CD14-positive monocyte (primary cell): Measurements from ENCODE around the gene ACTL10. TPM values are rescaled to one million over a fixed set of nuclear protein-coding genes. Genes with fewer than 3 reads are reported as not detected.

Experiments used
- DNase-seq, 3 donors: peaks; one replicate each; pipeline ENCODE4 v3.0.0-alpha.2; 2011 to 2022
- H2AFZ ChIP-seq: 2 replicates; pipeline ENCODE4 v1.6.0; 2012; ENCODE audit warnings: mild to moderate bottlenecking, low read depth, low read length, inconsistent platforms; ENCODE audit not compliant: insufficient read depth, poor library complexity, severe bottlenecking
- H3K27ac ChIP-seq, 2 donors: 1 replicate in 1 of 2; 2 replicates in 1 of 2; pipeline ENCODE4 v1.5.1; 2012 to 2013; ENCODE audit warnings: low read length in 2 of 2, control low read depth in 1 of 2, inconsistent platforms in 1 of 2, low read depth in 1 of 2, mild to moderate bottlenecking in 1 of 2
- H3K27me3 ChIP-seq, 2 donors: one replicate each; pipeline versions ENCODE4 v1.6.0 to v1.6.1; 2011 to 2013; ENCODE audit warnings: low read length in 2 of 2; ENCODE audit not compliant: control insufficient read depth in 2 of 2, insufficient read depth in 2 of 2
- H3K36me3 ChIP-seq, 2 donors: replicated peaks in 1 of 2; 1 replicate in 1 of 2; 2 replicates in 1 of 2; pipeline versions ENCODE4 v1.5.1 to v1.6.1; 2012 to 2013; ENCODE audit warnings: low read length in 2 of 2, control low read depth in 1 of 2, inconsistent platforms in 1 of 2, mild to moderate bottlenecking in 1 of 2; ENCODE audit not compliant: insufficient read depth in 2 of 2, control insufficient read depth in 1 of 2
- H3K4me1 ChIP-seq, 2 donors: 1 replicate in 1 of 2; 2 replicates in 1 of 2; pipeline versions ENCODE4 v1.5.1 to v1.6.1; 2012 to 2013; ENCODE audit warnings: low read length in 2 of 2, control low read depth in 1 of 2, inconsistent platforms in 1 of 2, mild to moderate bottlenecking in 1 of 2, moderate library complexity in 1 of 2; ENCODE audit not compliant: insufficient read depth in 2 of 2, control insufficient read depth in 1 of 2
- H3K4me2 ChIP-seq: replicated peaks from 2 replicates; pipeline ENCODE3; 2012; ENCODE audit warnings: low read length, moderate library complexity, mild to moderate bottlenecking; ENCODE audit not compliant: poor library complexity, severe bottlenecking; ENCODE audit errors: extremely low read depth
- H3K4me3 ChIP-seq, 3 experiments: fragments of 200-600 bp in 1 of 3; sonication (generic) in 1 of 3; replicated peaks in 1 of 3; 1 replicate in 2 of 3; 2 replicates in 1 of 3; pipeline ENCODE4 v1.5.1; 2011 to 2013; ENCODE audit warnings: low read length in 3 of 3, mild to moderate bottlenecking in 3 of 3, control low read depth in 2 of 3, low read depth in 2 of 3, inconsistent platforms in 1 of 3, moderate library complexity in 1 of 3
- H3K79me2 ChIP-seq: 2 replicates; pipeline ENCODE4 v1.6.0; 2012; ENCODE audit warnings: mild to moderate bottlenecking, control low read depth, inconsistent platforms, low read length, moderate library complexity; ENCODE audit not compliant: insufficient read depth
- H3K9ac ChIP-seq: 2 replicates; pipeline ENCODE4 v1.6.0; 2017; ENCODE audit warnings: low read length, mild to moderate bottlenecking; ENCODE audit not compliant: insufficient read depth, poor library complexity, severe bottlenecking
- H3K9me3 ChIP-seq, 2 donors: replicated peaks in 1 of 2; 1 replicate in 1 of 2; 2 replicates in 1 of 2; pipeline versions ENCODE4 v1.5.1 to v1.6.1; 2012 to 2013; ENCODE audit warnings: low read length in 2 of 2, control low read depth in 1 of 2; ENCODE audit not compliant: control insufficient read depth in 1 of 2, insufficient read depth in 1 of 2
- H4K20me1 ChIP-seq: 2 replicates; pipeline ENCODE4 v1.6.0; 2012; ENCODE audit warnings: mild to moderate bottlenecking, low read length, control low read depth, moderate library complexity; ENCODE audit not compliant: insufficient read depth
- H3K27ac Mint-ChIP-seq, 7 donors: one replicate each; pipeline ENCODE4 v1.8.0; 2020; ENCODE audit warnings: mild to moderate bottlenecking in 7 of 7, mixed read lengths in 7 of 7, moderate library complexity in 6 of 7, inconsistent platforms in 2 of 7
- H3K27me3 Mint-ChIP-seq, 3 donors: one replicate each; pipeline ENCODE4 v1.8.0; 2021 to 2022; ENCODE audit warnings: low read depth in 3 of 3, mild to moderate bottlenecking in 3 of 3, mixed read lengths in 3 of 3, moderate library complexity in 3 of 3, inconsistent platforms in 1 of 3
- H3K36me3 Mint-ChIP-seq, 2 donors: one replicate each; pipeline ENCODE4 v1.8.0; 2020; ENCODE audit warnings: mixed read lengths in 2 of 2, inconsistent platforms in 1 of 2, mild to moderate bottlenecking in 1 of 2
- H3K4me1 Mint-ChIP-seq: one replicate; pipeline ENCODE4 v1.8.0; 2020; ENCODE audit warnings: mild to moderate bottlenecking, mixed read lengths
- H3K4me3 Mint-ChIP-seq, 2 donors: one replicate each; pipeline ENCODE4 v1.8.0; 2020; ENCODE audit warnings: mild to moderate bottlenecking in 2 of 2, mixed read lengths in 2 of 2, moderate library complexity in 1 of 2
- H3K9me3 Mint-ChIP-seq, 7 donors: one replicate each; pipeline ENCODE4 v1.8.0; 2020 to 2022; ENCODE audit warnings: mixed read lengths in 7 of 7, mild to moderate bottlenecking in 6 of 7, moderate library complexity in 6 of 7, inconsistent platforms in 2 of 7
- CTCF ChIP-seq: fragments of 200-600 bp; IDR thresholded peaks from one replicate; pipeline ENCODE4 v1.8.0; 2022; ENCODE audit warnings: antibody characterized with exemption, mild to moderate bottlenecking
- WGBS: methylation state at CpG from one replicate; pipeline ENCODE4 v1.1.5; 2013; ENCODE audit warnings: missing lambda C conversion rate; ENCODE audit not compliant: insufficient coverage; 5-methylcytosine and 5-hydroxymethylcytosine counted together
- intact Hi-C, 2 donors: fragments of 100-400 bp; cut with micrococcal nuclease; formaldehyde crosslinking; loops; one replicate each; pipeline versions ENCODE4 v1.15.0 to v1.15.1; 2023
- polyA plus RNA-seq, 3 donors: library from polyadenylated mRNA; depleted of rRNA in 1 of 3; unstranded in 2 of 3; stranded (reverse) in 1 of 3; fragments of 300-500 nt in 2 of 3; fragments of >200 nt in 1 of 3; fragmentation: Illumina TruSeq in 2 of 3; gene quantifications; 1 replicate in 2 of 3; 2 replicates in 1 of 3; pipeline ENCODE4 v1.2.3, GENCODE V29; 2012 to 2021

ACTL10 gene
- polyA plus RNA-seq, 3 donors = 0.31 to 1.2 (median 1.1) TPM

DNA sequence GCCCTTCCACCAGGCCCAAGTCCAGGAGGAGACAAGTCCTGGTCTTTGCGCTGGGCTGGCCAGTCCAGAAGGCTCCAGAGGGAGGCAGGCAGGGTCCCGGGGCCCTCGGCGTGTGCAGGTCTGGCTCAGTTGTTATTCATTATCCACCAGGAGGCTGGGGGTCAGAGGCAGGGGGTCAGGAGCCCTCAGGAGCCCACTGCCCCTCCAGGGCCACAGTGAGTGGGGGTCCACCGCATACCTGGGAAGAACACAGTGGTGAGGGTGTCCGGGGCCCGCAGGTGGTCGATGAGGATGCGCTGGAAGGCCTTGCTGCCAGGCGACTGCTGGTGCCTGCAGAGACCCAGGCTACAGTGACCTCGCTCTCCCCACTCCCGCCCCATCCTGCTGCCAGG lies 9.0 kb upstream of the ACTL10 start:
- no peak for TF ChIP-seq CTCF
- Mint-ChIP-seq H3K4me1 (peaks cover 8% of the 10 kb centered on the region), H3K9me3 (no peaks in the 10 kb centered on the region), H3K36me3 (peaks cover 0 to 3% of the 10 kb centered on the region in 2 donors), H3K27me3 (peaks cover 1 to 8% (median 2%) of the 10 kb centered on the region in 3 donors), H3K4me3 (no peak overlapping the region), H3K27ac (peak overlapping the region in 1 of 7 donors; percentile 73)
- H3K9me3 ChIP-seq = no peaks in the 10 kb centered on the region
- no peaks in the 10 kb centered on the region for H3K79me2 ChIP-seq
- no peaks in the 10 kb centered on the region for H4K20me1 ChIP-seq
- H3K9ac ChIP-seq = no peak overlapping the region
- peaks cover 1 to 2% of the 10 kb centered on the region in 2 donors for H3K4me1 ChIP-seq
- WGBS = 97% methylated on average over 9 of the region's 12 CpGs
- no peak overlapping the region for H2AFZ ChIP-seq
- no peak for DNase-seq
- no peak overlapping the region for H3K4me3 ChIP-seq
- H3K36me3 ChIP-seq = no peaks in the 10 kb centered on the region
- no peak overlapping the region for H3K27ac ChIP-seq
- no peaks in the 10 kb centered on the region for H3K27me3 ChIP-seq
- intact Hi-C loops = no loop called here
- H3K4me2 ChIP-seq = no peak overlapping the region

GRCh38 chr20:33658510-33658909 lies 8.2 kb upstream of the ACTL10 start:
- peaks cover 8% of the 10 kb centered on the region for H3K4me1 Mint-ChIP-seq
- DNase-seq = no peak
- H3K4me3 ChIP-seq = no peak overlapping the region
- no peak overlapping the region for H3K9ac ChIP-seq
- H3K27me3 Mint-ChIP-seq = peaks cover 0 to 8% (median 3%) of the 10 kb centered on the region in 3 donors
- peaks cover 0 to 1% (median 0%) of the 10 kb centered on the region in 7 donors for H3K9me3 Mint-ChIP-seq
- 99% methylated on average over 8 of the region's 8 CpGs for WGBS
- H3K36me3 Mint-ChIP-seq = peaks cover 0 to 3% of the 10 kb centered on the region in 2 donors
- no peak overlapping the region for H3K4me3 Mint-ChIP-seq
- H3K4me1 ChIP-seq = peaks cover 9% of the 10 kb centered on the region in 2 donors
- H3K9me3 ChIP-seq = no peaks in the 10 kb centered on the region
- no peak overlapping the region for H2AFZ ChIP-seq
- H3K27ac ChIP-seq = no peak overlapping the region
- H3K79me2 ChIP-seq = no peaks in the 10 kb centered on the region
- intact Hi-C loops = no loop called here
- H3K27me3 ChIP-seq = no peaks in the 10 kb centered on the region
- no peak overlapping the region for H3K4me2 ChIP-seq
- TF ChIP-seq CTCF = no peak
- no peak overlapping the region for H3K27ac Mint-ChIP-seq
- H4K20me1 ChIP-seq = no peaks in the 10 kb centered on the region
- no peaks in the 10 kb centered on the region for H3K36me3 ChIP-seq
